ENCODE results near the gene RAB23.

Gene RAB23

DNA sequence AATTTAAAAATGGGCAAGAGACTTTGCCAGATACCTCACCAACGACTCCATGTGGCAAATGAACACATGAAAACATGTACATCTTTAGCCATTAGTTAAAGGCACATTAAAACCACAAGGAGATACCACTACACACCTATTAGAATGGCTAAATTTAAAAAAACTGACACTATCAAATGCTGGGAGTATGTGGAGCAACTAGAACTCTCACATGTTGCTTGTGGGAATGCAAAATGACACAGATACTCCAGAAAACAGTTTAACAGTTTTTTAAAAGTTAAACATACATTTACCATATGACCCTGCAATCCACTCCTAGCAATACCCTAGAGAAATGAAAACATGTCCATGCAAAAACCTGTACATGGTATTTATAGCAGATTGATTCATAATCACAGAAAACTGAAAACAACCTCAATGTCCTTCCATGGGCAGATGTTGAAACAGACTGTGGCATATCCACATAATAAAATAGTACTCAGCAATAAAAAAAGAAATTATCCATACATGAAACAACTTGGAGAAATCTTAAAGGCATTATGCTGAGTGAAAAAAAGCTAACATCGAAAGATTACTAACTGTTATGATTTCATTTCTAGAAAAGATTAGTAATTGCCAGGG is 1.9 kb downstream of the RAB23 start:
- H3K4me3 ChIP-seq (ENCODE audit: low read depth, low read length) = no peak overlapping the region
- no peak for DNase-seq (ENCODE audit: low read depth)
- TF ChIP-seq, protein P1, sequence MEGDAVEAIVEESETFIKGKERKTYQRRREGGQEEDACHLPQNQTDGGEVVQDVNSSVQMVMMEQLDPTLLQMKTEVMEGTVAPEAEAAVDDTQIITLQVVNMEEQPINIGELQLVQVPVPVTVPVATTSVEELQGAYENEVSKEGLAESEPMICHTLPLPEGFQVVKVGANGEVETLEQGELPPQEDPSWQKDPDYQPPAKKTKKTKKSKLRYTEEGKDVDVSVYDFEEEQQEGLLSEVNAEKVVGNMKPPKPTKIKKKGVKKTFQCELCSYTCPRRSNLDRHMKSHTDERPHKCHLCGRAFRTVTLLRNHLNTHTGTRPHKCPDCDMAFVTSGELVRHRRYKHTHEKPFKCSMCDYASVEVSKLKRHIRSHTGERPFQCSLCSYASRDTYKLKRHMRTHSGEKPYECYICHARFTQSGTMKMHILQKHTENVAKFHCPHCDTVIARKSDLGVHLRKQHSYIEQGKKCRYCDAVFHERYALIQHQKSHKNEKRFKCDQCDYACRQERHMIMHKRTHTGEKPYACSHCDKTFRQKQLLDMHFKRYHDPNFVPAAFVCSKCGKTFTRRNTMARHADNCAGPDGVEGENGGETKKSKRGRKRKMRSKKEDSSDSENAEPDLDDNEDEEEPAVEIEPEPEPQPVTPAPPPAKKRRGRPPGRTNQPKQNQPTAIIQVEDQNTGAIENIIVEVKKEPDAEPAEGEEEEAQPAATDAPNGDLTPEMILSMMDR (IDR thresholded peaks at IDR 0.05; ENCODE audit: low read depth, low read length, missing control alignments) = no peak

- no peak overlapping the region for H3K4me3 ChIP-seq (ENCODE audit: low read depth, low read length)
- DNase-seq (ENCODE audit: low read depth) = no peak
- TF ChIP-seq, protein P1 (IDR thresholded peaks at IDR 0.05; ENCODE audit: low read depth, low read length, missing control alignments) = no peak
These were observed 4.8 kb downstream of the RAB23 start for GRCh38 chr6:57217270-57217669.

DNA sequence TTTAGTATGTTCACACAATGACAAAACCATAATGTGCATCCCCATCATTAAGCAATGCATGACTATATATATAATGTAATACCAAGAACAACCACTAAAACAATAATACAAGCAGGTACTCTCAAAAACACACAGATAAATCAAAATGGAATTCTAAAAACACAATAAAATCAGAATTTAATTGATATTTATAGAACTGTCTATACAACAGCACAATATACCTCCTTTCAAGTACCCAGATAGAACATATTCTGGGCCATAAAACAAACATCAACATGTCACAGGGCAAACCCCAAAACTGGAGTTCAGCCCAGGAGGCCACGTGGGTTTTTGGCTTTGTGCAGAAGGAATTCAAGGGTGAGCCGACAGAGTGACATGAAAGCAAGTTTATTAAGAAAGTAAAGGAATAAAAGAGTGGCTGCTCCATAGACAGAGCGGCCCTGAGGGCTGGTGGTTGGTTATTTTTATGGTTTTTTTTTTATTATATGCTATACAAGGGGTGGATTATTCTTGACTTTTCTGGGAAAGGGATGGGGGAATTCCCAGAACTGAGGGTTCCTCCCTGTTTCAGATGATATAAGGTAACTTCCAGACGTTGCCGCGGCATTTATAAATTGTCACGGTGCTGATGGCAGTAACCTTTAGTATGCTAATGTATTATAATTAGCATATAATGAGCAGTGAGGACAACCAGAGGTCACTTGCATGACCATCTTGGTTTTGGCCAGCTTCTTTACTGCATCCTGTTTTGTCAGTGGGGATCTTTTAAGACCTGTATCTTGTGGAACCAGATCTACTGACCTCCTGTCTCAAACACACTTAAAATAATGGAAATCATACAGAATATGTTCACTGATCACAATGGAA is 5.6 kb downstream of the RAB23 start:
- H3K4me3 ChIP-seq (ENCODE audit: low read depth, low read length) = no peak overlapping the region
- no peak for DNase-seq (ENCODE audit: low read depth)
- TF ChIP-seq, protein P1 (IDR thresholded peaks at IDR 0.05; ENCODE audit: low read depth, low read length, missing control alignments) = peak; percentile 3

DNA sequence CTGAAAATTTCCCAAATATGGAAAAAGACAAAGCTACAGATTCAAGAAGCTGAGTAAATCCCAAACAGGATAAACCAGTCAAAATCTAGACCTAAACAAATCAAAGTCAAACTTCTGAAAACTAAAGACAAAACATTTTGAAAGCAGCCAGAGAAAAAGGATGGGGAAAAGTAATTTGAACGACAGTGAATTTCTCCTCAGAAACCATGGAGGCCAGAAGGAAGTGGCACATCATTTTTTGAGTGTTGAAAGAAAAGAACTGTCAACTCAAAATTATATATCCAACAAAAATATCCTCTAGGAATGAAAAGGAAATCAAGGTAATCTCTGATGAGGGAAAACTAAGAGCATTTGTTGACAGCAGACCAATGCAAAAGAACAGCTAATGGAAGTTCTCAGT is 6.8 kb downstream of the RAB23 start:
- no peak for DNase-seq (ENCODE audit: low read depth)
- TF ChIP-seq, protein P1 (IDR thresholded peaks at IDR 0.05; ENCODE audit: low read depth, low read length, missing control alignments) = no peak
- no peak overlapping the region for H3K4me3 ChIP-seq (ENCODE audit: low read depth, low read length)

DNA sequence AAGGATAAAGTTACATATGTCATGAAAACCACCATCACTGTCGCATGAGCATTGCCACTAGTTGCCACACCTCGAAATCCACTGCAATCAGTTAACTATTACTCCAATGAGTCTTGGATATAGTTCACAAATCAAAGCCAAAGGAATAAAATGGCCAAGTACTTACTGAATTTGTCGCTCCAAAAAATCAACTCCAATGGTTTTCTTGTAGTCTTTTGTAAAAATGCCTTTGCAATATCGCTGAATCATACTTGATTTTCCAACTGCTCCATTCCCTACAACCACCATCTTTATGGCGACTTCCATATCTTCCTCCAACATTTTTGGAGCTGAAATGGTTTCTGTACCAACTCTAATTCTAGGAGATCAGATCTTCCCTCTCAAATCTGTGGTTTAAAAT is 12.0 kb downstream of the RAB23 start:
- no peak for DNase-seq (ENCODE audit: low read depth)
- H3K4me3 ChIP-seq (ENCODE audit: low read depth, low read length) = no peak overlapping the region
- TF ChIP-seq, protein P1 (IDR thresholded peaks at IDR 0.05; ENCODE audit: low read depth, low read length, missing control alignments) = no peak

DNA sequence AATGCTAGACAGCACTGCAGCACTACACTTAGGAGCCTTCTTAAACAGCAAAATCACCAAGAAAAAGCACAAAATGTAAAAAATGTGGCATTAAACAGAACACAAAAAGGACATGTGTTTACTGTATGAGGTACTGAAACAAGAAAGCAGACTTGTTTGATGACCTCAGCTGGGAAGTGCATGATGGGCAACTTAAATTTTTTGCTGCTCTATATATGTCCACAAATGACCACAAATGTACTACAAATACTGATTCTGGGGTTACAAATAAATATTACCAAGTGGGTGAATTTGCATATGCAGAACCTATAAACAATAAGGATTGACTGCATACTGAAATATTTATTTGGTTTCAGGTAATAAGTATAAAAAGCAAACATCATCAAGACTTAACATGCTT is 13.1 kb downstream of the RAB23 start:
- no peak overlapping the region for H3K4me3 ChIP-seq (ENCODE audit: low read depth, low read length)
- DNase-seq (ENCODE audit: low read depth) = no peak
- TF ChIP-seq, protein P1 (IDR thresholded peaks at IDR 0.05; ENCODE audit: low read depth, low read length, missing control alignments) = no peak
